OCI-LY3 (cell line): ENCODE measurements around the gene ZDHHC14.

Experiments used
- EZH2phosphoT487 ChIP-seq: fragments of 200-600 bp; shearing (Covaris generic); IDR thresholded peaks from 2 replicates; pipeline ENCODE4 v1.6.1; 2018; ENCODE audit warnings: antibody characterized with exemption, mixed run types, low read depth
- TF ChIP-seq, protein P1 (sequence below): fragments of 200-600, 300-600 bp; sonication (generic); IDR thresholded peaks from 2 replicates; pipeline ENCODE4 v1.5.1; 2014; ENCODE audit warnings: antibody characterized with exemption, low read length, low read depth

DNA sequence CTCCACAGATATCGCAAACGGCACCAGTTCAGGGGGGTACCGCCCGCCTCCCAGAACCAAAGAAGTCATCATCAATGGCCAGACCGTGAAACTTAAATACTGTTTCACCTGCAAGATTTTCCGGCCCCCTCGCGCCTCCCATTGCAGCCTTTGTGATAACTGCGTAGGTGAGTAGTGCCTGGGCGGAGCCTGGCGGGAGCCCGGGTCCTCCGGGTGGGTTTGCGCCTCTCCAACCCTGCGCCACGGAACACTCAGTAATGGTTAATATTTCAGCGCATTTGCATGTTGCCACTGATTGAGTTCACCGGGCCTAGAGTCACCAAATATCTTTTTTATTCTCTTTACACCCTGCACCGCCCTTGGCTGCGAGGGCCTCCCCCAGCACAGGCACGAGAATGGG is 212.0 kb downstream of the ZDHHC14 start:
- TF ChIP-seq EZH2phosphoT487 = no peak
- TF ChIP-seq, protein P1, sequence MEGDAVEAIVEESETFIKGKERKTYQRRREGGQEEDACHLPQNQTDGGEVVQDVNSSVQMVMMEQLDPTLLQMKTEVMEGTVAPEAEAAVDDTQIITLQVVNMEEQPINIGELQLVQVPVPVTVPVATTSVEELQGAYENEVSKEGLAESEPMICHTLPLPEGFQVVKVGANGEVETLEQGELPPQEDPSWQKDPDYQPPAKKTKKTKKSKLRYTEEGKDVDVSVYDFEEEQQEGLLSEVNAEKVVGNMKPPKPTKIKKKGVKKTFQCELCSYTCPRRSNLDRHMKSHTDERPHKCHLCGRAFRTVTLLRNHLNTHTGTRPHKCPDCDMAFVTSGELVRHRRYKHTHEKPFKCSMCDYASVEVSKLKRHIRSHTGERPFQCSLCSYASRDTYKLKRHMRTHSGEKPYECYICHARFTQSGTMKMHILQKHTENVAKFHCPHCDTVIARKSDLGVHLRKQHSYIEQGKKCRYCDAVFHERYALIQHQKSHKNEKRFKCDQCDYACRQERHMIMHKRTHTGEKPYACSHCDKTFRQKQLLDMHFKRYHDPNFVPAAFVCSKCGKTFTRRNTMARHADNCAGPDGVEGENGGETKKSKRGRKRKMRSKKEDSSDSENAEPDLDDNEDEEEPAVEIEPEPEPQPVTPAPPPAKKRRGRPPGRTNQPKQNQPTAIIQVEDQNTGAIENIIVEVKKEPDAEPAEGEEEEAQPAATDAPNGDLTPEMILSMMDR = no peak
